ENCODE results near the gene CNKSR2.

Gene CNKSR2

DNA sequence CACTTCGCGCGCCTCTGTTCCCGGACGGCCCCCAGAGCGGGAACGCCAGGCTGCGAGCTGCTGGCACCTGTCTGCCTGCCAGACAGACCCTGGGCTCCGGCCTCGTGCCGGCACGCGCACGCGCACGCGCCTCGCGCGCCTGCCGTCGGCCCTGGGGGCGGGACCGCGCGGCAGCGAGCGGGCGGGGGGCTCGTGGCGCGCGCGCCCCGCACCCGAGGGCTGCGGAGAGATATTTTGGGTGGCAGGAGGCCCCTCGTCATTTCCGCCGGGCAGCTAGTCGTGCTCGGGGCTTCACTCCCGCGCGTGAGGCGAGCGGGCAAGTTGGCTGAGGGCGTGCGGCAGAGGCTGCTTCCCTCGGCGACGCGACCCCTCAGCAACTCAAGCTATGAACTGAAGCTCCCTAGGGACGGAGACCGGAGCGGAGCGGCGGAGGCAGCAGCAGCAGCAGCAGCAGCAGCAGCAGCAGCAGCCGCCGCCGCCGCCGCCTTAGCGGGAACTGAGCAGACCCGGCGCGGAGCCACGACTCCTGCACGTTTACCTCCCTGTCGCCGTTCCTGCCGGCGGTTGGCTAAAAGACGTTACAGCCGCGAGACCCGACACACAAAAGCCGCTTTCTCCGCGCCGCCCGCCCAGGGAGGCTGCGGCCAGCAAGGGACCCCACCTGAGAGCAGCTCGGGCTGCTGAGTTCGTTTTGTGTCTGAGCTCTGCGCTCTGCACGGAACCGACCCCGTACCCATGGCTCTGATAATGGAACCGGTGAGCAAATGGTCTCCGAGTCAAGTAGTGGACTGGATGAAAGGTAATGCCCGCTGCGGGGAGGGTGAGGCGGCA is at the start of gene CNKSR2:
Gene CNKSR2, plus strand, starts transcription at position 256 of the 831 bp plus-strand sequence. Its CDS starts 480 bp downstream, at position 736.
- no peak for FAIRE-seq

DNA sequence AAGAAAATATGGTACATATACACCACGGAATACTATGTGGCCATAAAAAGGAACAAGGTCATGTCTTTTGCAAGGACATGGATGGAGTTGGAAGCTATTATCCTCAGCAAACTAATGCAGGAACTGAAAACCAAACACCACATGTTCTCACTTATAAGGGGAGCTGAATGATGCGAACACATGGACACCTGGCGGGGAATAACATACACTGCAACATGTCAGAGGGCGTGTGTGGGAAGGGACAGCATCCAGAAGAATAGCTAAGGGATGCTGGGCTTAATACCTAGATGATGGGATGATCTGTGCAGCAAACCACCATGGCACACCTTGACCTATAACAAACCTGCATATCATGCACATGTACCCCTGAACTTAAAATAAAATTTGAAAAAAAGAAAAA is 19.5 kb upstream of the CNKSR2 start:
- no peak for FAIRE-seq

DNA sequence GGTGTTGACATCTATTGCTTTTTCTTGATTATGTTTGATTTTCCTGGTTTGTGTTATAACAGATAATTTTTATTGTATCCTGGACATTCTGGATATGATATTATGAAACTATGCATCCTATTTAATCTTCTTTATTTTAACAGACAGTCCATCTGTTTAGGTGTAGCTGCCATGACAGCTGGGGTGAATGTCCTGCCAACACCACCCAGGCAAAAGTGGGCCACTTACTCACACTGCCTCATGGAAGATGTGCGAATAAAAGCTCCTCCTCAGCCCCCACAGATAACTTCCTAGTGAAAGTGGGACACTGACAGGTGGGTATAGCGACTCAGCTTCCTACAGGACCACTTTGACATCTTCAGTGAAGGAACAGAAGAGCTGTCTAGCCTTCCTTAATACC is 18.4 kb upstream of the CNKSR2 start:
- no peak for FAIRE-seq

DNA sequence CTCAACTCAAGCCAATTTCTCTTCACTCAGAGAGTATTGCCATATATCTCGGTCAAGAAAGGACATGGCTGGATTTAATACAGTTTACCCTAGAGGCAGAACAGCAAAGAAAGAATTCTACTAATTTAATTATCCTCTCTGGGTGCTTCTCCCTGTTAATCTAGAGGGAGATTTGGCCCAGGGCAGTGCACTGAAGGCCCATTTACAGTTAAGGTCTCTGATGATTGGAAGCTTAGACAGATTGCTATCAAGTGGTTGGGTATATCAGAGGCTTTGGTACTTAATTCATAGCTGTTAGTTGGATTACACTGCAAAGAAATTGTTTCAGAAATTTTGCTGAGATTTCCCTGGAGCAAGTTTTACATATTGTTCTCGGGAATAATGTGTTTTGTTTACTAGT is 4.6 kb upstream of the CNKSR2 start:
- FAIRE-seq, result no peak

DNA sequence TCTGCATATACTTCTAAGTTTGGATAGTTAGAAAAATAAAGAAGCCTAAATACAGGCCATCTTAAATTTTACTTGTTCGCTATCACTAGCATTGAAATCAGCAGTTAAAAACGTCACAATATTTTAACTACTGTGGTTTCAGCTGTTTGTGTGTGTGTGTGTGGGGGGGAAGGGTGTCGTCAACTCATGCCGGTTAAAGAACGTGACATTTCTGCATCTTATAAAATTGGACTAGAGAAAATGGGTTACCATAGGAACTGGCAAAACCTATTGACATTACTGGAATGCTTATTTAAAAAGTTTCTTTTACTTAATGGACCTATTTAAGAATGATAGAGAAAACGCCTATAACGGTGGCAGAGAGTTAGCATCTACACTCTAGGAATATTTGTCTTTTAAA is 1.2 kb upstream of the CNKSR2 start:
- no peak for FAIRE-seq

DNA sequence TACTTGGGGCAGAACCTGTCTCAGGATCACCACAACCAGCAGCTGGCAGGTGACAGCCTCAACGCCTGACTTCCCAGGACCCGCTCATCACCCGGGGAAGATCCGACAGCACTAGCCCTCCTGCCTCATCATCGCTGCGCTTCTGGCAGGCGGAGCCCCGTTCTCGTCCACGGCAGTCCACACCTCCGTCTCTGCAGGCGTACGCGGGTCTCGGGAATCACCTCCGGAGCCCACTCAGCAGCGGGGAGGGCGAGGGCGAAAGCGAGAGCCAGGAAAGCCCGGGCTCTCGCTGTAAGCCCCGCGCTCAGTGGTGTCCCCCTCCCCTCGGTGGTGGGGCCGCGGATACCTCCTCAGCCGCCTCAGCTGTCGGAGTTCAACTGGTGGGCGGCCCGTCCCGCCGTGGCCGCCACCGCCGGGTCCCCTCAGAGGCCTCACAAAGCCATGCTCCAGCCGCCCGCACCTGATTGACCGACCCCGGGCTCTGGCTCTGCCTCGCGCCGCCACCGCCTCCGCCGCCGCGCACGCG is 518 bp upstream of the CNKSR2 start:
- no peak for FAIRE-seq

DNA sequence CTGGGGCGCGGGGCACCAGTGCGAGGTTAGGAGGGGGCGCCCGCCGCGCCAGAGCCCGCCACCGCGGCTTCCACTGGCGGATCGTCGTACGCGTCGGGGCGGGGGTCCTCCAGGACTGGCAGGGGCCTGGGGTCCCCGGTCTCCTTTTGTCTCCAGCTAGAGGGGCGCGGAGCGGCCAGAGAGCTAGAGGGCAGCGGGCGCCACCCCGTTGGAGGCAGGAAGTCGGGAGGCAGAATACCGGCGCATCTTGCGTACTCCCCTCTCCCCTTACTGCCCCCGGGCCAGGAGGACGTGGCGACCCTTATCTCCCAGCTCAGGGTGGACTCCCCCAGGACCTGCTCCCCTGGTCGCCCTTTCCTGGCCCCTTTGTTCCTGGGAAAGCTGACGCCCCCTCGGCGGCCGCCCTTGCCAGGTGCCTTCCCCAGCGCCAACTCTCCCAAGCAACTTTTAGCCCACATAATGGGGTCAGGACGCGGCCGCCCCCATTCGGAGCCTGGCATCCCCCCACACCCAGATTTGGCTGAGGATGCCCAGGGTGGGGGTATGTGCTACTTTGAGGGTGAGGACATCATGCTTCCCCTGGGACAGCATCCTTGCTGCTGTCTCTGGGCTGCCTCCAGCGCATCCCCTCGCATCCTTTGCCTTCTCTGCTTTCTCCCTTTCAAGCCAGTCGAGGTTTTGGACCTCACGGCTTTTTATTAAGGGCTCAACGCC is 933 bp downstream of the CNKSR2 start:
- no peak for FAIRE-seq

DNA sequence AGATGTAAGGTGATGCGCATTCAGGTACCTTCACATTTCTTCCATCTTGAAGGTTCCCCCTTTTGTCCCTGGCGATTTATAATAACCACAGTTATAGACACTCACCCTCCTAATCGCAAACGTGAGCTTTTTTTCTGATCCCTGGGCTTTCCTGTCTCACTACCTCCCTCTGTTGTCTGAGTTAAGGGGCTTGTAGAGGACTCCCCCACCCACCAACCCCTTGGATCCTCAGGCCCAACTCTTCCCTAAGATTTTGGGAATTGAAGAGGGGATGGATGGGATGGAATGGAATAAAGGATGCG is 1.4 kb downstream of the CNKSR2 start:
- no peak for FAIRE-seq

DNA sequence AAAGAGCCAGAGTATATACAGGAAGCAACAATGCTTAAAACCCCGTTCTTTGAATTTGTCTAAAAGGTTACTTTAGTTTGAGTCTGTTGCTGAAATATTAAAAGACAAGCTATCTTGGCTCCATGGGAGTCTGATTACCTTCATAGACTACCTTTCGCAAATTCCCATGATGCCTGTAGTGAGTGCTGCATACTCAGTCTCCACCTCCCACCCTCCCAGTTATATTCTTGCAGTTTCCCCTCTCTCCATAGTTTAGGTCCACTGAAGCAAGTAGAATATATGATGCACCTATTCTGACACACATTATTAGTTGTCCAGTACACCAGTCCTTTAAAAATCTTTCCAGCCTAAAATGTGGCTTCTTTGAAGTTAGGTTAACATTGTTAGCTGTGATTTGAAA is 2.4 kb downstream of the CNKSR2 start:
- FAIRE-seq, result no peak

DNA sequence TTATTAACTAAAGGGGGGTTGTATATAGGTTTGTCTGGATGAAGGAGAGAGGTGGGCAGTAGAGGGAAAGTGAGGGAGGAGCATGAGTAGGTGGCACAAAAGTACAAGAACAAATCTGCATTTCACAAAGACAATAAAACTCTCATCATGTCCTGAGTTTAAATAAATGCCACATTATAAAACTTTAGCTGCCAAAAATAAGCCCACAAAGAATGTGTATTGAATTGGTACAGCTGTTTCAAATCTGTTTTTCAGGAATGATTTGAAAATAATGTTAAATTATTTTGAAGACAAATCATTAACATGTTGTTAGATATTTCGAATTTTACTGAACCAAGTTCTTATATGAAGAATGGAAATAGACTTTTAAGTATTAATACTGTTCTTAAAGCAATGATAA is 5.8 kb downstream of the CNKSR2 start:
- FAIRE-seq, result no peak

DNA sequence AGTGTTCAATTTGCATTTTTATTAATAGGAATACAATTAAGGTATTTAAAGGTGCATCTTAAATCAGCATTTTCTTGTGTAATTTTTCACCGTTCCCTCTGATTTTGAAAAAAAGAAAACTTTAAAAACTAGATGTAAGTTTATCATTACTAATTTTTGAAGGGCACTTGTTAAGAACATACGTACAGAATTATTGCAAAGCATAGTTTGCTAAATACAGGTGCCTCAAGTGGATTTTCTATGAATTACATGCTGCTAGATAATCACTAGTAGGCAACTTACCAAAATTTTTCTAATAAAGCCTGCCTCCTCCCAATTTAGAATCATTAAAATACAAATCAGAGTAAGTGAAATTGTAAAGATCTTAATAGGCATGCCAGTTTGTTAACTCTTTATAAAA is 8.5 kb downstream of the CNKSR2 start:
- no peak for FAIRE-seq

DNA sequence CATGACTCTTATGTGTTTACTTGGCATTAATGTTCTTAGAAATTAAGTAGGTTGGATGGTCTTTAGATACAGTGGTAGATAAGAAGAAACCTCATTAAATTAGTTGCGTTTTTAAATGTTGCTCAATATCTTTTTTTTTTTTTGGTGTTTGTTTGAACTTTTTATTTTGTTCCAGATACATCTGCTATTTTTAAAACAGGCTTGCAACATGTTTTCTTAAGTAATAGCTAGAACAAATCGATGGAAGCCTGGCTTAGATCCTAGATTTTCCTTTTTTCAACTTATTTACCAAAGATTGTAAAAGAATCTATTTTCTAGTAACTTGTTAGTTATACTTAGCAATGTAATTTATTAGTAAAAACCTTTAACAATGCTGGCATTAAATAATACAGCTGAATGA is 9.3 kb downstream of the CNKSR2 start:
- peak; percentile 64 for FAIRE-seq

DNA sequence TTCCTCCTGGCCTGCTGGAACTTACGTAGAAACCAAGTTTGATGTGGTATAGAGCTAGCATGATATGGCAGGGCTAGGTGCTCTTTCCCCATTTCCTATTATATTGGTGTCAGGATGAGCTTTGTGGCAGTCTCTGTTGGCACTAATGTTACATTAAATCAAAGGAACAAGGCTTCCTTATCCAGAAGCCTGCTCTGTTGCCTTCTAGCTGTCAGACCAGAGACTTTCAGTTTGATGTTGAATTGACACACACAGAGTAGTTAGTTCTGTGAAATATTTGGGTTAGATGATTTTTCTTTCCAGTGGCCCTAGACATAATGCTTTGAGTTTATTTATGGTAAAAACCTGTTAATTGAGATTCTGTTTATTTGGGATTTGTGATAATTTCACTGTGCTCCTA is 10.0 kb downstream of the CNKSR2 start:
- FAIRE-seq, result no peak

DNA sequence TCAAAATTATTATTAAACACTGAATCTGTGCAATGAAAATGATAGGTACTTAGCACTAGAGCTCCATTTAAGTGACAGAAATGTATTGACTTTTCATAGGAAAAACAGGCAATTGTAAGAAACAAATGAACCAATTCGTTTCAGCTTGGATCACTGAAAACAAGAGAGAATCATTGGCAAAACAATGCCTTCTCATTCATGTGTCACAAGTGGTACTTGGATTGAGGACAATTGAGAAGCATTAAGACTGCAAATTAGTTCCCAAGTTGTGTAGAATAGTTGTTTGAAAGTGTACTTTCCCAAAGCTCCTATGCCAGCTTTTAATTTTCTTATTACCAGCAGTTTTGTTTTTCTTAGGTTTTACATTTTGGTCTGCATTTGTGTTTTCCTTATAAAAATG is 20.6 kb downstream of the CNKSR2 start:
- FAIRE-seq, result no peak

DNA sequence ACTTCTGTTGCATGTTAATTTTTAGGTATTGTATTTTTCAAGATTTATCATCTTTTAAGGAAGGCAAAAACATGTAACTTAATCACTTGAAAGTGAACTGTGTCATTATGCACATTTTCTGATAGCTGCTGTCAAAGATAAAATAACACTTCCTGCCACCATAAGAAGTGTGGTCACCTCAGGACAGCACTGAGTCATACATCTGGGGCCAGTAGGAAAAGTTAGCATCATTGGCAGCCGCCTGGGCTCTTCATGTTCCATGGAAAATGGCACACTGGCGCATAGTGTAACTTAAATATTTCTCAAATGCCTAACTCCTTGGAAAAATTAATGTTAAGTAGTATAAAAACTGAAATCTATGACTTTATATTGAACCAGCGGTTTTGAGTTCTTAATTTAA is 24.2 kb downstream of the CNKSR2 start:
- FAIRE-seq, result no peak

DNA sequence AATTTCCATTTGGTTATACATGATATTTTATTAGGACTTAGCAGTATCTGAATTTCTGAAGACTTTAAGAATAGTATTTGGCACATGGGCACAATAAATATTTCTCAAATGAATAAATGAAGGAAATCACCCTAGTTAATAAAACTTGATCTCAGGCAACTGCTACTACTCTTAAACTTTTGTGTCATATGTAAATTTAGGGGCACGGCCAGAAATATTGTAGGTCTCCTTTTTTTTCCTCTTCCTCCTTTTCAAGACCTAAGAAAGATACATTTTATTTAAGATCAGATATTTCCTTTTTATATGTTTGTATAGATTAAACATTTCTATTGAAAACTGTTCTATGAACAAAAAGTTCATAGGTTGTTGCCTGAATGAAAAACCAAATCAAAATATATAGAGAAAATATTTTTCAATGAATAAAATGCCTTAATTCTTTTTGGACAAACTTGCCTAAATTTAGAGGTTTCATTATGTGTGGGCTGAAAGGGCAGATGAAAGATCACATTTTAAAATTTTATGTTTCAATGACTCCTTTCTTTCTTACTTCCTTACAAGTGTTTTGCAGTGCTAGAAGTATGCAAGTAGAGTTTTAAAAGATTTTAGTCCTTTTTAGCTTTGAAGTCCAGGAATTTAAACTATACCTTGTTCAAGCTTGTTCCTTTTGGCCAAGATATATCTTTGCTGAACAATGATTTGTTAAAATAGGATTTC is 26.3 kb downstream of the CNKSR2 start:
- FAIRE-seq, result no peak

DNA sequence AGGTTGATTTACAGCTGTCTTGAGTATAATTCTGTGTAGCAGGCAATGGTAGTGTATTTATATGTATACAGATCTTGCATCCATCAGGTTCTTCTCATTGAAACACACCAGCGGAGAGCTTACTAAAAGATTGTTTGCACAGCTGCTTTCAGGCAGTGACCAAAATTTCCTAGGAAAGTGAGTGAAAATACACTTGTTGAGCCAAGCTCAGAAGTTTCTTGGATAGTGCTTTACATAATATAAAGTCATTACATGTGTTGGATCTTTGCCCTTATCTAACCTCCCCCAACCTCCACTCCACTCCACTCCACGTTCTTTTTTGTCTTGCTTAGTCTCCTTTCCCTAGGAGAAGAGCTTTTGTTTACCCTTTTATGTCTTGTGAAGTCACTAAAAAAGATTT is 34.1 kb downstream of the CNKSR2 start:
- FAIRE-seq, result no peak

DNA sequence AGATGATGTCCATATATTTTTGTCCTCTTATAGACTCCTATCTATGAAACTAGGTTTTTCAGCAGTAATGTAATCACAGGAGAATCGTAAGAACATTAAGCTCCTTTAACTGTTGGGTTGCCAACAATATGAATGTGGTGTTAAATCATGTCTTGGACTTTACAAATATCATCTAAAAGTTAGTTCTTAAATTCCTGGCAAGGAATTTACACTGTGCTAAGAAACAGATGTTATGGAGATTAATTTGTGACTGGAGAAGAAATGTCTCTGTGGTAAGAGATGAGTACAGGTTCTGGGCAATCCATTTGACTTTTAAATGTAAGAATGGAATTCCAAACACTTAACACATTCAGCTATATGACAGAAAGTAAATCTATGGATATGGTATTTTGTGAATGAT is 34.6 kb downstream of the CNKSR2 start:
- peak; percentile 45 for FAIRE-seq

DNA sequence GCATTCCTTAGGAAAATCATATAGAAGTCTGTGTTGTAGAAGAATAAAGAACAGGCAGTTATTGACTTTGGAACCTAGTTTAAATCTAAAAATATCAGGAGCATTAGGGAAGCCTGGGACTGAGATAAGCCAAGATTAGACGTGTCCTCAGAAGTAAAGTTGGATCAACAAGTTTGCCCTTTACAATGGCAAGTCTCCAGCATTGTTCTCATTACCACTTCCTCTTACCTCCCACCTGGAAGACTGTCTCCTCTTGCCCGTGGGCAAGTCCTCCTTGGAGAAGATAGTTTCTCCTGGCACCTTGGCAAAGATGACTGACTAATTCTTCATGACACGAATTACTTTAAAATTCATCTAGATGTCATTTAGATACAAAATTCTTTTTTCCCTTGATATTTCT is 37.8 kb downstream of the CNKSR2 start:
- FAIRE-seq, result no peak

DNA sequence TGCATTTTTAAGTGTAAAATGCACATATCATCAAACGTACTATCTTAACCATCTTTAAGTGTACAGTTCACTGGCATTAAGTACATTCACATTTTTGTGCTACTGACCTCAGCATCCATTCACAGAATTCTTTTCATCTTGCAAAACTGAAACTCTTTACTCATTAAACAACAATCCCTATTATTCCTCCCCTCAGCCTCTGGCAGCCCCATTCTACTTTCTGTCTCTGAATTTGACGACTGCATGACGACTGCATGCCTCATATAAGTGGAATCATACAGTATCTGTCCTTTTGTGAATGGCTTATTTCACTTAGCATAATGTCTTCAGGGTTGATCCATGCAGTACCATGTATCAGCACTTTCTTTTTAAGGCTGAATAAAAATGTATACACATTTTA is 38.7 kb downstream of the CNKSR2 start:
- FAIRE-seq, result no peak

DNA sequence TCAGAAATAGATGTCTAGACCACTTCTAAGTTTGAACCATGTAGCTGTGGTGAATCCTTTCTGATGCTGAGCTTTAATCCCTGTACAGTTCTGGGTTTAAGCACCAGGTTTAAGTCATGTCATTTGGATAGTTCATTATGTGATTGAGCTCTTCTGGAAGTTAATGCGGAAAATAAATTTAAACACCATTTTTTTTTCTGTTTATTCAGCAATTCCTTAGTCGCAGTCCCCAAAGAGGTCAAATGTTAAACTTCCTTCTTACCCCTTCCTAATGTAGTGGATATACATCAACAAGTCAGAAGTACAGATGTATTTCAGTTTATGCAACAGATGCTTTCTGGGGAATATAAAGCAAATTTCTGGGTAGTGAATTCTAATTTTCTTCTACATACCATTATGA is 52.9 kb downstream of the CNKSR2 start:
- no peak for FAIRE-seq

DNA sequence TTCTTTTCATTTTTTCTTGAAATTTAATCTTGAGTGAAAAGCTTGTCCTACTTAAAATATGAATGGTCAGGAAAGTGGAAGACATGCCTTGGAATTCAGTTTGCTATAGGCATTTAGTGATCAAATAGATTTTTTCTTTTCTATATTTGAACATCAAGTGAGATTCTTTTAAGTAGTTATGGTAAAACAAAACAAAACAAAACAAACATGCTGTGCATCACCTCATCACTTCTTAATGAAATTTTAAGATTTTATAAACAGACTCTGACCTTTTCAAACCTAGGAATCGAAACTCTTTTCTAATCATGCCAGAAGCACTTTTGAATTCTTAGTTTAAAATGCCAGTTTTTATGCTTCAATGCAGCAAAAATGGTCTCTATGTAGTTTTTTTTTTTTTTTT is 62.8 kb downstream of the CNKSR2 start:
- FAIRE-seq, result no peak

DNA sequence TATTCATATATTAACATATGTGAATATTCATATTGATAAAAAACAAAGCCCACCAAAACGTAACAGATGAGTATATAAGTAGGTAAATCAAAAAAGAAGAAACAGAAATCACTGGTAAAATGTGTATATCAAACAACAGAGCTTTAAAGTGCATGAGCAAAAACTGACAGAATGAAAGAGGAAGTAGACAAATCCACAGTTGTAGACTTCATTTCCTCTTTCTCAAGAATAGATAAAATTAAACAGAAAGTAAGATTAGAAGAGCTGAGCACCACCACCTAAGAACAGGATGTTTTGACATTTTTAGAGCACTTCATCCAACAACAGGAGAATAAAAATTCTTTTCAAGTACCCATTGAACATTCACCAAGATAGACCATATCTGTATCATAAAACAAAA is 64.6 kb downstream of the CNKSR2 start:
- FAIRE-seq, result no peak

DNA sequence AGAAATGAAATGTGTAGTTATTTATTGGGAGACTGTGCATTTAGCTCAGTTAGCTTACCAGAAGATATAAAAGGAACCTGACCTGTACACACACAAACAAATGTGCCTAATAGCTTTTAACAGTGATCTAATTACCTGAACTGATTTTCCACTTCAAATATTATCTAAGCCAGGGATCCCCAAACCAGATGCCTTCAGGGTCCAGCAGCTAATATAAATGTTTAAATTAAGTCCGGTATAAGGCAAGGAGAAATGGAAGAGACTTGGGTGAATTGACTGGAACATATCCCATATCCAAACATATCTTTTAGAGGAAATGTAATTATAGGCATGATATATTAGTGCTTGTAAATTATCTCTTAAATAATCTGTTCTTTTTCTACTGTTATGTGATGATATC is 66.7 kb downstream of the CNKSR2 start:
- no peak for FAIRE-seq
